ENCODE data around the gene CEMIP2. TPM values are rescaled to one million over a fixed set of nuclear protein-coding genes. Genes with fewer than 3 reads are reported as not detected.

The CEMIP2 gene
- total RNA-seq, 2 experiments from 2014 or later: 58.7 to 63.5 TPM

- no peaks in the 10 kb centered on the region for H3K36me3 Mint-ChIP-seq (ENCODE audit: low read depth)
These were observed 132.0 kb downstream of the CEMIP2 start for GRCh38 chr9:71636143-71636839.

DNA sequence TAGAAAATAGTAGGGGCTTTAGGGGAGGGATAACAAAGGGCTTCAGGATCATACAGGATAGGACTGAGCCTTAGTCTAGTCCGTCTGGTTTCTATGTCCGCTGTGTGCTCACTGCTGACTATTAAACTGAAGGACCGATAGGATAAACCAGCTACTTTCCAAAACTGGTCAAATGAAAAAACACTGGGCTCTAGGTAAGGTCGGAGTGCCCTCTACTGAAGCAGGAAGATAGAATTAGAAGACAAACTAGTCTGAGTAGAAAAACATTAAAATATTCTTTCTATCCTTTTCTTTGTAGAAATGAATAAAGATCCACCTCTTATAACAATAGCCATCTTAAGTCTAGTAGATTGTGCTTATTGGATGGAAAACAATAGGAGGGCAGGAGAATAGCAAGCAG lies 133.6 kb downstream of the CEMIP2 start:
- H3K36me3 Mint-ChIP-seq (ENCODE audit: low read depth): no peaks in the 10 kb centered on the region
- DNase-seq (no peak), ATAC-seq (no peak)
- no peaks in the 10 kb centered on the region for H3K9me3 Mint-ChIP-seq
- intact Hi-C loops (cut with micrococcal nuclease): no loop called here
- H3K27ac Mint-ChIP-seq: no peak overlapping the region
- H3K4me1 Mint-ChIP-seq (ENCODE audit: low read depth): peaks cover 11% of the 10 kb centered on the region
- ChIA-PET POLR2A (no interaction called here), CTCF (no interaction called here)
- no peak for TF ChIP-seq CTCF (IDR thresholded peaks at IDR 0.05)
- no peaks in the 10 kb centered on the region for H3K27me3 Mint-ChIP-seq
- no peak overlapping the region for H3K4me3 Mint-ChIP-seq

More at GRCh38 chr9:71636143-71636839, 132.0 kb downstream of the CEMIP2 start:
- POLR2A ChIA-PET: no interaction called here
- Mint-ChIP-seq H3K4me3 (no peak overlapping the region), H3K27ac (no peak overlapping the region), H3K27me3 (no peaks in the 10 kb centered on the region), H3K9me3 (no peaks in the 10 kb centered on the region), H3K4me1 (ENCODE audit: low read depth) (peaks cover 13% of the 10 kb centered on the region)
- CTCF ChIA-PET: interaction anchor here (0.8 kb wide), 1 partner anchor 10 kb away, joined by 3 read pairs; no protein-coding TSS in a partner anchor
- intact Hi-C loops (cut with micrococcal nuclease): no loop called here
- DNase-seq: no peak
- no peak for TF ChIP-seq CTCF (IDR thresholded peaks at IDR 0.05)
- no peak for ATAC-seq

Other genes starting within 250 kb of the CEMIP2 start
- gene ABHD17B, start 142.7 kb upstream of the CEMIP2 start, total RNA-seq: 10 to 100 TPM; 15.5 to 16.5 TPM
- 1 to 10 TPM; 7.6 to 8.9 TPM for gene C9orf85, start 143.1 kb upstream of the CEMIP2 start, total RNA-seq

Data from activated CD8-positive, alpha-beta T cell treated with anti-CD3 and anti-CD28 coated beads for 36 hours (primary cell).